Parathyroid adenoma (tissue), 2 donors: ENCODE measurements around the gene HERC3.

Source experiments
- H2AFZ ChIP-seq: fragments of 300-600 bp; sonication (generic); one replicate; pipeline ENCODE4 v1.7.0; 2017; ENCODE audit warnings: antibody characterized with exemption, mild to moderate bottlenecking
- H3K27ac ChIP-seq: fragments of 300-600 bp; sonication (generic); one replicate; pipeline ENCODE4 v1.7.0; 2017
- H3K27me3 ChIP-seq: fragments of 300-600 bp; sonication (generic); one replicate; pipeline ENCODE4 v1.7.0; 2017; ENCODE audit warnings: low read length; ENCODE audit not compliant: control insufficient read depth, insufficient read depth
- H3K36me3 ChIP-seq: fragments of 300-600 bp; sonication (generic); one replicate; pipeline ENCODE4 v1.7.0; 2017; ENCODE audit warnings: low read length; ENCODE audit not compliant: control insufficient read depth, insufficient read depth
- H3K4me1 ChIP-seq: fragments of 300-600 bp; sonication (generic); one replicate; pipeline ENCODE4 v1.7.0; 2017; ENCODE audit warnings: control low read depth
- H3K4me2 ChIP-seq: fragments of 300-600 bp; sonication (generic); one replicate; pipeline ENCODE4 v1.7.0; 2017; ENCODE audit warnings: low read length
- H3K4me3 ChIP-seq: fragments of 300-600 bp; sonication (generic); one replicate; pipeline ENCODE4 v1.7.0; 2017; ENCODE audit warnings: low read depth, low read length
- H3K79me2 ChIP-seq: fragments of 300-600 bp; sonication (generic); one replicate; pipeline ENCODE4 v1.7.0; 2017; ENCODE audit warnings: control low read depth
- H3K9ac ChIP-seq: fragments of 300-600 bp; sonication (generic); one replicate; pipeline ENCODE4 v1.7.0; 2017; ENCODE audit warnings: mild to moderate bottlenecking
- H3K9me3 ChIP-seq: fragments of 300-600 bp; sonication (generic); one replicate; pipeline ENCODE4 v1.7.0; 2017; ENCODE audit warnings: low read length; ENCODE audit not compliant: control insufficient read depth
- TF ChIP-seq, protein P1 (sequence below): fragments of 300-600 bp; sonication (generic); IDR thresholded peaks from one replicate; pipeline ENCODE4 v1.7.0; 2017; ENCODE audit warnings: antibody characterized with exemption, mild to moderate bottlenecking
- donor health status: primary hyperparathyroidism.

Gene HERC3

DNA sequence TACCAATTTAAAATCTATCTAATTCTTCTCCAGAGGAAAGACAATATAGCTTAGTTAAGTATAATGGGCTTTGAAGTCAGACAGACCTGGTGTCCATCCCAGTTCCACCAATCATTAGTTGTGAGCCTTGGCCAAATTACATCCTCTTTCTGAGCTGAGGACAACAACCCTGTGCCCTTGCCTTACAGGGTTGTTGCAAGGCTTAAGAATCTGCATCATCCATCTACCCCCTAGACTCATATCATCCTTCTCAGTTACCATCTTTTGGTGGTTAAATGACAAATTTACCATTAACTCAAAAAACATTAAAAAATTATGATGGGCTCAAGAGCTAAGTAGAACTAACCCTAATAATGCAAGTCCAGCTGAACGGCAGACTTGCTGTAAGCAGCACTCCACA lies 53.7 kb downstream of the HERC3 start:
- H3K4me2 ChIP-seq, result no peak overlapping the region

DNA sequence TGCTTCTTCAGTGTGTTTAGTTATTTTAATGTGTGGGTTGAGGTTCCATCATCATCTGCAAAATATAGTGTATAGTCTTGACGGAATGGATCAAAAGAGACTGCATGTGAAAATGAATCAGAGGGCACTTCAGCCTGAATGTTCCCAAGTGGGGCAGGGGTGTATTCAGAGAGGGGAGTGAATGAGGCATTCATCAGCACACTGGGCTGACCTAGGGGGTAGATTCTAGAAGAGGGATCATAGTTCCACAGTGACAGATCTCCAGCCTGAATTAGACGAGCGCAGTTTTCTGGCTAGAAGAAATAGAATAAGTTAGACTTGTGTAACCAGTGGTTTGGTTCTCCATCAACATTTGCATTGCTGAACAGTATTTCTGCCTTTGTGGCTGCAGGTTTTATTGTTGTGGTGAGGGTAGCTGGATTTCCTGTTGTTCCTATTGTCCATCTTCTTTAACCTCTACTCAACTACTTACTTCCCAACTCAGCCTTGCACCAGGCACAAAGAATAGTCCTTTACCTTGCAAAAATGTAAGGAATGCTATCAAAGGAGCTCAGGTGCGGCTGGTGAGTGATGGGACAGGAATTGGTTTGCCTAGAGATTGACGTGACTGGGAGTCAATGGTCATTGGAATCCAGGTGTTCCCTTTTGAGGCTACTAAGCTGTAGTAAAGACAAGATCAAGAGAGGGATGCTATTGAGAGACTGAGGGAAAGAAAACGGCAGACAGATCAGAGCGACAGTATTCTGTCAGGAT lies 54.4 kb downstream of the HERC3 start:
- Histone ChIP-seq H3K9ac (no peak overlapping the region), H3K4me3 (no peak overlapping the region), H3K4me2 (no peak overlapping the region), H3K79me2 (no peaks in the 10 kb centered on the region), H3K27me3 (no peaks in the 10 kb centered on the region), H2AFZ (no peak overlapping the region), H3K27ac (no peak overlapping the region), H3K4me1 (no peaks in the 10 kb centered on the region), H3K36me3 (no peaks in the 10 kb centered on the region), H3K9me3 (no peaks in the 10 kb centered on the region)
- TF ChIP-seq, protein P1, sequence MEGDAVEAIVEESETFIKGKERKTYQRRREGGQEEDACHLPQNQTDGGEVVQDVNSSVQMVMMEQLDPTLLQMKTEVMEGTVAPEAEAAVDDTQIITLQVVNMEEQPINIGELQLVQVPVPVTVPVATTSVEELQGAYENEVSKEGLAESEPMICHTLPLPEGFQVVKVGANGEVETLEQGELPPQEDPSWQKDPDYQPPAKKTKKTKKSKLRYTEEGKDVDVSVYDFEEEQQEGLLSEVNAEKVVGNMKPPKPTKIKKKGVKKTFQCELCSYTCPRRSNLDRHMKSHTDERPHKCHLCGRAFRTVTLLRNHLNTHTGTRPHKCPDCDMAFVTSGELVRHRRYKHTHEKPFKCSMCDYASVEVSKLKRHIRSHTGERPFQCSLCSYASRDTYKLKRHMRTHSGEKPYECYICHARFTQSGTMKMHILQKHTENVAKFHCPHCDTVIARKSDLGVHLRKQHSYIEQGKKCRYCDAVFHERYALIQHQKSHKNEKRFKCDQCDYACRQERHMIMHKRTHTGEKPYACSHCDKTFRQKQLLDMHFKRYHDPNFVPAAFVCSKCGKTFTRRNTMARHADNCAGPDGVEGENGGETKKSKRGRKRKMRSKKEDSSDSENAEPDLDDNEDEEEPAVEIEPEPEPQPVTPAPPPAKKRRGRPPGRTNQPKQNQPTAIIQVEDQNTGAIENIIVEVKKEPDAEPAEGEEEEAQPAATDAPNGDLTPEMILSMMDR, result no peak

More for the DNA sequence above, 53.7 kb downstream of the HERC3 start:
- H3K9me3 ChIP-seq, result no peaks in the 10 kb centered on the region
- H3K36me3 ChIP-seq, result no peaks in the 10 kb centered on the region
- no peaks in the 10 kb centered on the region for H3K79me2 ChIP-seq
- H3K27ac ChIP-seq, result no peak overlapping the region
- no peak overlapping the region for H3K4me3 ChIP-seq
- H3K27me3 ChIP-seq, result no peaks in the 10 kb centered on the region
- no peak overlapping the region for H2AFZ ChIP-seq
- H3K4me1 ChIP-seq, result no peaks in the 10 kb centered on the region
- H3K9ac ChIP-seq, result no peak overlapping the region
- TF ChIP-seq, protein P1, result no peak

DNA sequence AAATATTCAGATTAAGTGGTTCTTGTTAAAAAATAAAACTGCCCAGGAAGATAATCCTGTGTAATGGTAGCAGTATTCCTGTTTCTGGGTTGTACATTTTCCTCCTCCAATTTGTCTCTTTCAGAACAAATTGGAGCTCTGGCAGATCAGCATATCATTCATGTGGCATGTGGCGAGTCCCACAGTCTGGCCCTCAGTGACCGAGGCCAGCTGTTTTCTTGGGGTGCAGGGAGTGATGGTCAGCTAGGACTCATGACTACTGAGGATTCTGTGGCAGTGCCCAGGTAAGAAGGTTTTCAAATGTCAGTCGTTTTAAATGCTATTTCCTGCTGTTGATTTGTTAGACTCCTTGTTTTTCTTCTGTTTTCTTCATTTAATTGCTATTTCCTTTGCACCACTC lies 57.4 kb downstream of the HERC3 start:
- no peak overlapping the region for H3K27ac ChIP-seq
- TF ChIP-seq, protein P1, result no peak

DNA sequence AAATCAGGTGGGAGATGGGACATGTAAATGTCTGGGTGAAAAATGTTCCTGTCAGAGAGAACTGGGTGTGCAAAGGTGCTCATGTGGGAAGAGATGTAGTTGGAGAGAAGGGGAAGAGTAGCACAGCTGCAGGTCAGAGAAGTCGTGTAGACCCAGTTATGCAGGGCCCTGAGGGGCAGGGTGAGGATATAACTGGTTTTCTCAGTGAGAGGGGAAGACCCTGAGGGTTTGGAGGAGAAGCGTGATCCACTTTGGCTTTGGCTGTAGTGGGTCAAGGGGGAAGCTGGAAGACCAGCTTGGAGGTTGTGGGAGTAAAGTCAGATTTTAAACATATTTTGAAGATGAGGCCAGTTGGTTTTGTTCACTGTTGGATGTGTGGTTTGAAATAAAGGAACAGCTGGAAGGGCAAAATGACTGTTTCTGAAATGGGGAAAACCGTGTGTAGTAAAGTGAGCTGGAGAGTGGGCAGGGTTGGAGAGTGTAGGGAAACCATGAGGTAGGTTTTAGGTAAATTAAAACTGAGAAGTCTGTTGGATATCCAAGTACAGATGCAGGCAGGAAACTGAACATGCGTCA lies 61.2 kb downstream of the HERC3 start:
- TF ChIP-seq, protein P1, result no peak
- no peak overlapping the region for H3K4me3 ChIP-seq

More for the DNA sequence above, 57.4 kb downstream of the HERC3 start:
- no peaks in the 10 kb centered on the region for H3K79me2 ChIP-seq
- H3K36me3 ChIP-seq, result no peaks in the 10 kb centered on the region
- no peak overlapping the region for H3K4me3 ChIP-seq
- H2AFZ ChIP-seq, result no peak overlapping the region
- no peaks in the 10 kb centered on the region for H3K27me3 ChIP-seq
- H3K9ac ChIP-seq, result no peak overlapping the region
- no peak overlapping the region for H3K4me2 ChIP-seq
- H3K9me3 ChIP-seq, result no peaks in the 10 kb centered on the region
- no peaks in the 10 kb centered on the region for H3K4me1 ChIP-seq

More for the DNA sequence above, 61.2 kb downstream of the HERC3 start:
- no peaks in the 10 kb centered on the region for H3K79me2 ChIP-seq
- H3K4me1 ChIP-seq, result no peaks in the 10 kb centered on the region
- no peaks in the 10 kb centered on the region for H3K27me3 ChIP-seq
- no peak overlapping the region for H3K9ac ChIP-seq
- no peak overlapping the region for H3K27ac ChIP-seq
- H3K4me2 ChIP-seq, result no peak overlapping the region
- no peak overlapping the region for H2AFZ ChIP-seq
- H3K9me3 ChIP-seq, result no peaks in the 10 kb centered on the region
- H3K36me3 ChIP-seq, result no peaks in the 10 kb centered on the region
